ENCODE measurements around the gene MACF1. TPM values are rescaled to one million over a fixed set of nuclear protein-coding genes. Genes with fewer than 3 reads are reported as not detected.
A peak's percentile ranks its signal among the peaks of the same experiment; 100 is the strongest.

The MACF1 gene
- total and polyA plus RNA-seq, 10 donors: 50.8 to 641 (median 414) TPM

DNA sequence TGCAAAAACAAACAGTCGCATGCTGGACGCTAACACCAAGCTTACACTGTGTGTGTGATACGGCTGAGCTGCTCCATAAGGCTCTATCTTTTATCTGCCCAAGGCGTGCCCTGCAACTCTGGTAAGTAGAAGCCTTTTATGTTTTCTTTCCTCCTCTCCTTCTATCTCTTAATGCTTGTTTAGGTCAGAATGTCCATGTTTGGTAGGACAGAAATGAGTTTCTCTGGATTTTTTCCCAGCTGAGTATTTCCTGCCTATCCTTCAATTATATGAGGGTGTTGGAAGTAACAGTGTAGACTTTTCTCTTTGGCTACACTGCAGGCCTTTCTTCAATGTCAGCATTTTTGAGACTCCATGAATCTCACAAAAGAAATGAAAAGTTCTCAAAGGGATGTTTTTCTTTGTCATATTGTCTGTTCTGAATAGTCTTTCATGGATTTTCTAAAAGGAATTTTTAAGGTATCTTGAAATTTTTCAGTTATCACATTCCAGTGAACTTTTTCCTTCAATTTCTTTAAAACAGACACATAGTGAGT lies 124.2 kb downstream of the MACF1 start:
- no peak for TF ChIP-seq POLR2A (IDR thresholded peaks at IDR 0.05)
- TF ChIP-seq POLR2AphosphoS5 (IDR thresholded peaks at IDR 0.05): no peak
- TF ChIP-seq, protein P1, sequence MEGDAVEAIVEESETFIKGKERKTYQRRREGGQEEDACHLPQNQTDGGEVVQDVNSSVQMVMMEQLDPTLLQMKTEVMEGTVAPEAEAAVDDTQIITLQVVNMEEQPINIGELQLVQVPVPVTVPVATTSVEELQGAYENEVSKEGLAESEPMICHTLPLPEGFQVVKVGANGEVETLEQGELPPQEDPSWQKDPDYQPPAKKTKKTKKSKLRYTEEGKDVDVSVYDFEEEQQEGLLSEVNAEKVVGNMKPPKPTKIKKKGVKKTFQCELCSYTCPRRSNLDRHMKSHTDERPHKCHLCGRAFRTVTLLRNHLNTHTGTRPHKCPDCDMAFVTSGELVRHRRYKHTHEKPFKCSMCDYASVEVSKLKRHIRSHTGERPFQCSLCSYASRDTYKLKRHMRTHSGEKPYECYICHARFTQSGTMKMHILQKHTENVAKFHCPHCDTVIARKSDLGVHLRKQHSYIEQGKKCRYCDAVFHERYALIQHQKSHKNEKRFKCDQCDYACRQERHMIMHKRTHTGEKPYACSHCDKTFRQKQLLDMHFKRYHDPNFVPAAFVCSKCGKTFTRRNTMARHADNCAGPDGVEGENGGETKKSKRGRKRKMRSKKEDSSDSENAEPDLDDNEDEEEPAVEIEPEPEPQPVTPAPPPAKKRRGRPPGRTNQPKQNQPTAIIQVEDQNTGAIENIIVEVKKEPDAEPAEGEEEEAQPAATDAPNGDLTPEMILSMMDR (IDR thresholded peaks at IDR 0.05 in 8 of 11, conservative IDR thresholded peaks at IDR 0.05 in 3 of 11): no peak
- Histone ChIP-seq H3K27ac (peak overlapping the region in 7 of 8 donors; percentile 10 to 67 (median 58)), H3K27me3 (replicated peaks in 1 of 7) (no peaks in the 10 kb centered on the region), H3K36me3 (peaks cover 0 to 100% (median 86%) of the 10 kb centered on the region in 6 donors), H3K9me3 (no peaks in the 10 kb centered on the region), H3K4me1 (peaks cover 0 to 63% (median 4%) of the 10 kb centered on the region in 6 donors), H3K4me3 (peak overlapping the region in 2 of 8 donors; percentile 8 to 30)
- 66 to 91% (median 86%) methylated on average over 4 of the region's 4 CpGs for WGBS, 5 donors
- DNase-seq: no peak
- intact Hi-C loops (cut with DNase I; ENCODE audit: low total_unique reads): no loop called here

DNA sequence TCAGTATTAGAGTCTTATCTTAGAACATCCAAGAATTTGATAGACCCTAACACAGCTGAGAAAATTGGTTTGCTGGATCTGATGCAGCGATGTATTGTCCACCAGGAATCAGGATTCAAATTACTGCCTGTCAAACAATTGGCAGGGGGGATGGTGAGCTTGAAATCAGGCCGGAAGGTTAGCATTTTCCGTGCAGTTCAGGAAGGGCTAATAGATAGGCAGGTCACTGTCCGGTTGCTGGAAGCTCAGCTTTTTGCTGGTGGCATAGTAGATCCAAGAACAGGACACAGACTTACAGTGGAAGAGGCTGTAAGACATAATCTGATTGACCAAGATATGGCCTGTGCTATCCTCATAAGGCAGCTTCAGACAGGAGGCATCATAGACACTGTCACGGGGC lies 127.2 kb downstream of the MACF1 start:
- TF ChIP-seq POLR2AphosphoS5 (IDR thresholded peaks at IDR 0.05): no peak
- 82 to 94% (median 89%) methylated on average over 5 of the region's 5 CpGs for WGBS, 5 donors
- Histone ChIP-seq H3K4me3 (no peak overlapping the region), H3K4me1 (peaks cover 0 to 81% (median 5%) of the 10 kb centered on the region in 6 donors), H3K27me3 (replicated peaks in 1 of 7) (no peaks in the 10 kb centered on the region), H3K36me3 (peaks cover 0 to 100% (median 71%) of the 10 kb centered on the region in 6 donors), H3K9me3 (no peaks in the 10 kb centered on the region), H3K27ac (peak overlapping the region in 2 of 8 donors; percentile 2 to 18)
- no peak for DNase-seq
- intact Hi-C loops (cut with DNase I; ENCODE audit: low total_unique reads): no loop called here

- Histone ChIP-seq H3K4me1 (peaks cover 0 to 80% (median 5%) of the 10 kb centered on the region in 6 donors), H3K9me3 (no peaks in the 10 kb centered on the region), H3K27ac (peak overlapping the region in 2 of 8 donors; percentile 18 to 24), H3K4me3 (no peak overlapping the region), H3K36me3 (peaks cover 0 to 100% (median 72%) of the 10 kb centered on the region in 6 donors), H3K27me3 (replicated peaks in 1 of 7) (no peaks in the 10 kb centered on the region)
- WGBS, 5 donors: 87 to 97% (median 94%) methylated on average over 2 of the region's 2 CpGs
- TF ChIP-seq POLR2A (IDR thresholded peaks at IDR 0.05) (no peak), POLR2AphosphoS5 (IDR thresholded peaks at IDR 0.05) (no peak)
- TF ChIP-seq, protein P1 (IDR thresholded peaks at IDR 0.05 in 8 of 11, conservative IDR thresholded peaks at IDR 0.05 in 3 of 11): no peak
- intact Hi-C loops (cut with DNase I; ENCODE audit: low total_unique reads): no loop called here
- DNase-seq: no peak
Measured at GRCh38 chr1:39332291-39332690, 127.8 kb downstream of the MACF1 start.

DNA sequence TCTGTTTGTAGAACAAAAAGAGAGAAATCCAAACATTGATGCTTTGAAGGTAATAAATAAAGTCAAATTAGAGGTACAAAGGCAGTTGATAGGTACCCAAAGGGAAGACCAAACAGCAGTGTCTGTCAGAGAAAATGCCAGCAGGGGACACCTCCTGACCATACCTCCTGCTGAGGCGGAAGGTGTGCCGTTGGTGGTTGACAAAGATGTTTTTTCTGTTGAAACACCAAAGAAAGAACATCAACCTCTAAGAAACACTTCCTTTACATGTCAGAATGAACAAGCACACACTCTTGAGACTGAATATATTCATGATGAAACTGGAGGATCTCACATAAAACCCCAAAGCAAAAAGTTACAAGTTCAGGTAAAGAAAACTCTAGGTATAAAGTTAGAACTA lies 128.3 kb downstream of the MACF1 start:
- WGBS, 5 donors: 55 to 83% (median 78%) methylated on average over 2 of the region's 2 CpGs
- no peak overlapping the region for H3K4me3 ChIP-seq
- H3K9me3 ChIP-seq: no peaks in the 10 kb centered on the region
- TF ChIP-seq POLR2A (IDR thresholded peaks at IDR 0.05) (no peak), POLR2AphosphoS5 (IDR thresholded peaks at IDR 0.05) (no peak)
- TF ChIP-seq, protein P1 (IDR thresholded peaks at IDR 0.05 in 8 of 11, conservative IDR thresholded peaks at IDR 0.05 in 3 of 11): no peak
- intact Hi-C loops (cut with DNase I; ENCODE audit: low total_unique reads): no loop called here
- H3K36me3 ChIP-seq: peaks cover 0 to 100% (median 72%) of the 10 kb centered on the region in 6 donors
- H3K27ac ChIP-seq: peak overlapping the region in 3 of 8 donors; percentile 13 to 24 (median 18)
- no peaks in the 10 kb centered on the region for H3K27me3 ChIP-seq (replicated peaks in 1 of 7)
- peaks cover 0 to 75% (median 5%) of the 10 kb centered on the region in 6 donors for H3K4me1 ChIP-seq
- DNase-seq: no peak

Data from spleen (tissue), 11 donors.